ENCODE results near the gene SALL2.
A peak's percentile ranks its signal among the peaks of the same experiment; 100 is the strongest.

The SALL2 gene

GRCh38 chr14:21527318-21527679 lies 1.2 kb upstream of the SALL2 start:
- DNase-seq (ENCODE audit: low read depth), result no peak

GRCh38 chr14:21526672-21527317 lies 649 bp upstream of the SALL2 start:
- DNase-seq (ENCODE audit: low read depth), result no peak

GRCh38 chr14:21525571-21525961 lies 580 bp downstream of the SALL2 start:
- DNase-seq (ENCODE audit: low read depth), result no peak

DNA sequence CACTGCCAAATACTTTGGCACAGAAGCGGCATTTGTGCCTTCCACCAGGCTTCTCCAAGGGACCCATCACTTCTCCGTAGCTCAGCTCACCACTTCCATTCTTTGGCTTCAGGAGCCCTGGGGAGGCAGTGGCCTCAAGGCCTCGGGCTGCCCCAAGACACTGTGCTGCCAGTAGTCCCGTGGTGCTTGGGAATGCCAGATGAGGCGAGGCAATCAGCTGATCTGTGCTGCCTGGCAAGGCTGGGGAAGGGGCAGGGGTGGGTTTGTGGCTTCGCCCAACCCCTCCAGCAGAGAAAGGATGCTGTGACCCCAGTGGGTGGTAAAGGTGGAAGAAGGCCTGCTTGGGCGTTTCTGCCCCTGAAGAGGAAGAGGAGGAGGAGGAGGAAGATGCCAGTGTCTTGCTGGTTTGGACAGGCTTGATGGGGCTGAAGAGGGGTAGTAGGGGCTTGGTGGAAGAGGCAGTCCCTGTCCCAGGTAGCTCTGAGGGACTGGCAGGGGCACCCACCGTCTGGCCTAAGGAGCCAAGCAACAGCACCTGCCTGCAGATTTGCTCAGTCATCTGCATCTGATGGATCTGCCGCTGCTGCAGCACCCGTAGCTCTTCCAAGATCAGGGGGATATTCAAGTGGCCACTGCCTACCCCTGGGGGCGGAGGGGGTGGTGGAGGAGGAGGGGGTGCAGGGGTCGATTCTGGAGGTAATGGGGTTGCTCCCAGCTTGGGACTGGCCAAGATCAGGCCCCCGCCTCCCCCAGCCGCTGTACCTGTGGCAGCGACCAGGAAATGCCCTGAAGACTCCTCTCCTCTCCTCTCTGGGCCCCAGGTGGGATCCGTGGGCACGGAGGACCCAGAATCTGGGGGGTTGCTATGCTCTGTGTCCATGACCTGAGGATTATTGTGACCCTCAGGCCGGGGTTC lies 1.3 kb downstream of the SALL2 start:
- no peak for DNase-seq (ENCODE audit: low read depth)

DNA sequence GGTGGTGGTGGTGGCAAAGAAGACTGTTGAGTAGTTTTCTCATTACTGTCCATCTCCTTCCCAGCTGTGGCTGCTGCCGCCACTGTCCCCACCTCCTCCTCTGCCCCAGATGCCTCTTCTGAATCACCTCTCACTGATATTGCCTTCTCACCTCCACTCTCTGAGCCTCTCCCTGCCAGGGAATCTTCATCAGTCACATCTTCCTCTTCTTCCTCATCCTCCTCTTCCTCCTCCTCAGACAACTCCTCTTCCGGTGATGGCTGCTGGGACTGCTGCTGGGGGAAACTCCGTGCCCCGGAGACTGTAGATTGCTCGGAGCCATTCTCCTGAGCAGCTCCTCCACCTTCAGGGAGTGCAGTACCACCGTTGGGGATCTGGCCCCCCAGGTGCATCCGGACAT lies 2.9 kb downstream of the SALL2 start:
- DNase-seq (ENCODE audit: low read depth), result no peak

DNA sequence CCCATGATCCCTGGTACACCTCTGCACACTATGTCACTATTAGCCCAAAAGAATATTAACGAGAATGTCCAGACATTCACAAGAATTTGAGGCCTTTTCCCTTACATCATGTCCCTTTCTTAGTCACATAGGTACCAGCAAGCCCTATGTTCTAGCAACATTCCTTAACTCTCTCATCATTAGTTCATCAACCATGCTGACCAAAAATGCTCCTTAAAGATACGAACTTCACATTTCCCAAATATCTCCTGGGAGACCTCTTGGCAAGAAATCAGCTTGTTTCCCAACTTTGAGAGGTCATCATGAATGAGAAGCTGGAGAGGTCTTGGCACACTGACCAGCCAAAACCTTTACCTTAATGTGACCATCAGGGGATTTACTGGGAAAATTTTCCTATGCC lies 4.6 kb downstream of the SALL2 start:
- DNase-seq (ENCODE audit: low read depth), result no peak

DNA sequence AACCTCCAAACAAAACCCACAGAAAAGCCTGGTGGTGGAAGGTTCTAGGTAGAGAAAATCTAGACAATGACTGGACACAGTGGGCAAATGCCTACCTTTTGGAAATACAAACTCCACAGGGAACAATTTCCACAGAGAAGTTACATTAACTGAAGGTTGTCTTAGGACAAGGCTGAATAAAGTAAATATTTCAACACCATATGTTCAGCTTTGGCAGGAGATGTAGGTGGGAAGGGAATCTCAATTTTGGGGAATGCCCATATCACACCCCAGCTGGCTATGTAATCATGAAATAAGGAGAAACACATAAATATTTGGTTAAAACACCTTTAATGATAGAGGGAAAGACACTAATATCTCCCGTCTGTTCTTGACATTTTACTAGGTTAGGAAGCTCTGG lies 5.4 kb downstream of the SALL2 start:
- DNase-seq (ENCODE audit: low read depth), result no peak

DNA sequence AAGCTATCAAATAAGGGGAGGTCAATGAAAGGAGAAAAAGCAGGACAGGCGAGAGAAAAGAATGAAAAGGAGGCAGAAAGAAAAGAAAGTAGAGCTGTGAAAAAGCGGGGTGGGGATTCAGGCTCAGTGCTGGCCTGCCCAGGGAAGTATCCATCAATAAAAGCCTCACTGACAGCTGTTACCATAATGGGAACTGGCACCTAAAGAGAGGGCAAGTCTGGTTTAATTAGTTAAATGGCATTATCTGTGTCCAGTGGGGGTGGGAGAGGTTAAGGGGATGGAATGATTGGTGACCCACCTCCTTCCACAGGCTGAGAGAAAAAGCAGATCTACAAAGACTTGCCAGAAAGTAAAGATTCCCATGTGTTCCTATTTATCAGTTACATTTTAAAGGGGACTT lies 7.4 kb downstream of the SALL2 start:
- DNase-seq (ENCODE audit: low read depth), result no peak

DNA sequence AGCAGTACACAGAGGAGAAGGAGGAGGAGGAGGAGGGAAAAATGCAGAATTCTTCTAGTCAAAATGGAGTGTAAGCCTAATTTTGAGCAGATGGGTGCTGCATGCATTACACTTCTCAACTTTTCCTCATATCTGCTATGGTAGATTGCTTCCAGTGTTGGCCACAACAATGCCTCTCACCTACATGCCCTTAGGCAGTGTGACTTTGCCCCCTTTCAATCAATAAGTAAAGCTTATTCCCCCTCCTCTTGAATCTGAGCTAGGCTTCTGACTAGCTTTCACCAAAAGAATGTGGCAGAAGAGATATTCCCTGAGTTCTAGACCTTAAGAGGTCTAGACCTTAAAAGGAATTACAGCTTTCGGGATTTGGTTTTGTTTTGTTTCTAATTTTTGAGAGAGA lies 11.8 kb downstream of the SALL2 start:
- DNase-seq (ENCODE audit: low read depth), result no peak

GRCh38 chr14:21510735-21511657 lies 15.2 kb downstream of the SALL2 start, which contains the start of gene METTL3:
Gene METTL3, minus strand, starts transcription at chr14:21511340. Its CDS starts 117 bp downstream, at chr14:21511223.
- DNase-seq (ENCODE audit: low read depth), result peak; percentile 93

GRCh38 chr14:21509432-21510143 lies 16.6 kb downstream of the SALL2 start:
- no peak for DNase-seq (ENCODE audit: low read depth)

DNA sequence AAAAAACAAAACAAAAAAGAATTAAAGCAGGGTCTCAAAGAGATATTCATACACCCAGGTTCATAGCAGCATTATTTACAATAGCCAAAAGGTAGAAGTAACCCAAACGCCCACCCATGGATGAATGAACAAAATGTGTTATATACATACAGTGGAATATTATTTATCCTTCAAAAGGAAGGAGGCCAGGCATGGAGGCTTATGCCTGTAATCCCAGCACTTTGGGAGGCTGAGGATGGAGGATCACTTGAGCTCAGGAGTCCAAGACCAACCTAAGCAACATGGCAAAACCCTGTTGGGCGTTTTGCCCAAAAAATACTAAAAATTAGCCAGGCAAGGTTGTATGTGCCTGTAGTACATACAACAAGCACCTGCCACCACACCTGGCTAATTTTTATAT lies 19.6 kb downstream of the SALL2 start:
- no peak for DNase-seq (ENCODE audit: low read depth)

- DNase-seq (ENCODE audit: low read depth), result no peak
Observed at GRCh38 chr14:21505012-21505553, 21.1 kb downstream of the SALL2 start.

GRCh38 chr14:21503376-21503775 lies 22.8 kb downstream of the SALL2 start:
- no peak for DNase-seq (ENCODE audit: low read depth)

GRCh38 chr14:21501568-21501967 lies 24.6 kb downstream of the SALL2 start:
- no peak for DNase-seq (ENCODE audit: low read depth)

DNA sequence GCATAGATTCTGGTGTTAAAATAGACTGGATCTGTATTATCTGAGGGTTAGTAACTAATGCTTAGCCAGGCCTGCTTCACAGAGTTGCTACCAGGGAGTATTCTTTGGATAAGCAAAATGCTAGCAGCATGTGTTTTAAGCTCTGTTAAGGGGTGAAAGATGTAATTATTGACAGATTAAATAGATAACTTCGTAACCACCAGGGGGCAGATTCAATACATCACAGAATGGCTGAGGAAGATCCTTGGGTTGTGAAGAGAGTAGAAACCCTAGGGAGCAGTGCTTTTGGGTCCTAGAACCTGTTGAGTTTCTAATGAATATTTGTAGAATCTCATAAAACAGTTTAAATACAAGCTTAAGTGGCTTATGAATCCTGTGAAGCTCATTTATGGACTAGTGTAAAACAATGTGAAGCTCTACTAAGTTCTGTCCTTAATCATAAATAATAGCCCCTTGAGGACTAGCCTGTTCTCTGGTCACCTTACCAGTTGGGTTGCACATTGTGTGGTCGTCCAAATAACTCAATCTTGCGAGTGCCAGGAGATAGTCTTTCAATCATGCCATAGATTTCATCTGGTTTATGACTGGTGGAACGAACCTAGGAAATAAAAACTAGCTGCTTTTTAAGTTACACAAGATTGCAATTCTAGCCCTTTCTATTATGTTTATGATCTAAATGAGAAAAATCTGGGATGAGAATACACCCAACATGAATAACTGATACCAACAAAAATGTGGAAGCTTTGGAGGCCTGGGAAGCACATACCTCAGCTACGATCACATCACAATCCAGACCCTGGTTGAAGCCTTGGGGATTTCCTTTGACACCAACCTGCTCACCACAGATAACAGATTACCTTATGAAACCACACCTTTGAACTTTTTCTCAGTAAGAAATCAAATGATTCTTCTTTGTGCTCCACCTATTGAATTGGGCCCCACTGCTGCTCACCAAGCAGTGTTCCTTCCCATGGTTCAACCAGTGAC lies 27.3 kb downstream of the SALL2 start:
- DNase-seq (ENCODE audit: low read depth), result peak; percentile 17

GRCh38 chr14:21496453-21496852 lies 29.7 kb downstream of the SALL2 start:
- no peak for DNase-seq (ENCODE audit: low read depth)

DNA sequence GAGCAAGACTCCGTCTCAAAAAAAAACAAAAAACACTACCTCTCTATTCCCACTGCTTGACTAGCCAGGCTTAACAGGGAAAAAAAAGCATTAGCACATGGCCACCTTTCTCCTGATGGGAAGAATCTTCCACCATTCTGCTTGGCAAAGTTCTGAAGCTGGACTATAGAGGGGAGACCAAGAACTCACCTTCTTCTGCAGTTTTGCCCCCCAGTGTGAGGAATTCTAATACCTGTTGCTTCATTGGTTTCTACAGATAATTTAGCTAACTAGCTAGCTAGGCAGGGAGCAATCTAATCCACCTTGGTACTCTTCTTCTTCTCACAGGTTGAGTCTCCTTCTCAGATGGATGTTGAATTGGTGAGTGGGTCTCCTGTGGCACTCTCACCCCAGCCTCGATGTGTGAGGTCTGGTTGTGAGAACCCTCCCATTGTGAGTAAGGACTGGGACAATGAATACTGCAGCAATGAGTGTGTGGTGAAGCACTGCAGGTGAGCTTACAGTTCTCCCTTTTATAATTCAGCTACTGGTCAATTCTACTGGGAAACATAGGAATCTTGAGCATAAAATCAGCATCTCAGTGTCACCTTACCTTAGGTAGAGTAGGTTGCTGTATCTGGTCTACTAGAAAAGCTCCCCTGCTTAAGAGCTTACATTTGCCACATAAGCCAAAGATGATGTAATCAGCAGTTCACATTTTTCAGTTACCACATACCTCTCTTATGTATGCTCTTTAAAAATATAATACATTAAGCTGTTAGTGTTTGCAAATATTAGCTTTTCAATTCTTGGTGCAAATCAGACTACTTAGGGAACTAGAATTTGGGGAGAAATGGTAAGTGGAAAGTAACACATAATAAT lies 31.0 kb downstream of the SALL2 start:
- DNase-seq (ENCODE audit: low read depth), result no peak

DNA sequence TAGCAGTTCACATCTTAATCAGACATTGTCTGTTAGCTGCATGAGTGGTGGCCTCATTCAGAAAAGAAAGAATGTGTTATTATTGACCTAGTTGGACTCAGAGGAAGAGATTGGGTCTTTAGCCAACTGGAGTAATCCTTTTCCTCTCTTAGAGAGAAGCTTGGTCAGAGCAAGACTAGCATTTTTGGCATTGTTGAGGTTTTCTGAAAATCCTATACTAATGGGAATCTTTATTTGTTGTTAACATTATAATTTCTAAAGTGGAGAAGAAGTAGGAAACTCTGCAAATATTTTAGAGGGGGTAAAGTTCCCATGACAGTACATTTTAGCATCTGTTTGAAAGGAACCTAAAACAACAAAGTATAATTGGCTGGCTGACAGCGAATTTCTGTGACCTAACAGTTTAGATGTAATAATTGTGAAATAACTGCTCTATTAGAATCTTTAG lies 39.5 kb downstream of the SALL2 start:
- DNase-seq (ENCODE audit: low read depth), result no peak
